CD4-positive, alpha-beta T cell treated with Interferon gamma for 1 hour (primary cell): ENCODE measurements around the gene ZFTA.
A peak's percentile ranks its signal among the peaks of the same experiment; 100 is the strongest.
"Not testable (repeated sequence)": the region's sequence is repeated elsewhere in the genome, so short reads cannot be mapped to it uniquely, and the experiment has no call there.

ENCODE experiments used
- DNase-seq: peaks from one replicate; pipeline ENCODE4 v3.0.0-alpha.2; 2020

Gene ZFTA

GRCh38 chr11:63768237-63769041 lies at the start of gene ZFTA:
TSS of gene ZFTA (minus strand) at chr11:63768775. CDS start at chr11:63768622, 153 bp downstream.
- DNase-seq, result peak; percentile 57

DNA sequence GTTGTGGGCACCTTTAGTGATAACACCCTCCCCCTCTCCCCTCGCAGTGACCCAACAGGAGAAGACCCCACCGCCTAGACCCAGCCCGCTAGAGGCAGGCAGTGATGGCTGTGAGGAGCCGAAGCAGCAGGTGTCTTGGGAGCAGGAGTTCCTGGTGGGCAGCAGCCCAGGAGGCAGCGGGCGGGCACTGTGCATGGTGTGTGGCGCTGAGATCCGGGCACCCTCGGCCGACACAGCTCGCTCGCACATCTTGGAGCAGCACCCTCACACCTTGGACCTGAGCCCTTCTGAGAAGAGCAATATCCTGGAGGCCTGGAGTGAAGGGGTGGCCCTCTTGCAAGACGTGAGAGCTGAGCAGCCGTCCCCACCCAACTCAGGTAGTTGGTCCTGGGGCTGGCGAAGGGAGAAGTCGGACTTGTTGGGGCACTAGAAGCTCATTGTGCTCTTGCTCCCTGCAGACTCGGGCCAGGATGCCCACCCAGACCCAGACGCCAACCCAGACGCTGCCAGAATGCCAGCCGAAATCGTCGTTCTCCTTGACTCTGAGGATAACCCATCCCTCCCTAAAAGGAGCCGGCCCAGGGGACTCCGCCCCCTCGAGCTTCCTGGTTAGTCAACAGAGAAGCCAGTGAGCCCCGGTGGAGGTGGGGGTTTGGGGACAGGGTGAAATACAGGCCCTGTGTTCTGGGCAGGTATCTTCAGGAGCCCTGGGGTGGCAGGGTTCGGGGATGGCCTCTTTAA lies 49.4 kb upstream of the ZFTA start:
- DNase-seq, result no peak

GRCh38 chr11:63816732-63817131 lies 48.2 kb upstream of the ZFTA start:
- DNase-seq, result no peak

DNA sequence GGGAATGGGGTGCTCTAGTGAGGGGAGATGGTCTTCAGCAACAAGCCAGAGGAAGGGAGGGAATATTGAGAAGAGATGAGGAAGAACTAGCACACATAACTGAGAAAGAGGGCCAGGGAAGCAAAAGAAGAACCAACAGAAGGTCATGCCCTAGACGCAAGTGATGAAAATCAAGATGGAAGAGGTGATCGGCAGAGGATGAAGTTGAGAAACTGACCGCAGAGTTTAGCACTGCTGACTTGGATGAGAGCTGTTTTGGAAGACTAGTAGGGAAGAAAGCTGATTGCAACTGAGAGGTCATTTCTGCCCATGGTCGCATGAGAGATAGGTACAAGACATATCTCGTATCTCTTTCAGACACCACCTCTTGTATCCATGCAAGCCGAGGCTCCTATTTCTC lies 47.6 kb upstream of the ZFTA start:
- DNase-seq, result no peak

GRCh38 chr11:63814383-63814736 lies 45.8 kb upstream of the ZFTA start:
- DNase-seq, result no peak

- DNase-seq, result no peak
Observed at GRCh38 chr11:63813563-63814382, 45.2 kb upstream of the ZFTA start.

DNA sequence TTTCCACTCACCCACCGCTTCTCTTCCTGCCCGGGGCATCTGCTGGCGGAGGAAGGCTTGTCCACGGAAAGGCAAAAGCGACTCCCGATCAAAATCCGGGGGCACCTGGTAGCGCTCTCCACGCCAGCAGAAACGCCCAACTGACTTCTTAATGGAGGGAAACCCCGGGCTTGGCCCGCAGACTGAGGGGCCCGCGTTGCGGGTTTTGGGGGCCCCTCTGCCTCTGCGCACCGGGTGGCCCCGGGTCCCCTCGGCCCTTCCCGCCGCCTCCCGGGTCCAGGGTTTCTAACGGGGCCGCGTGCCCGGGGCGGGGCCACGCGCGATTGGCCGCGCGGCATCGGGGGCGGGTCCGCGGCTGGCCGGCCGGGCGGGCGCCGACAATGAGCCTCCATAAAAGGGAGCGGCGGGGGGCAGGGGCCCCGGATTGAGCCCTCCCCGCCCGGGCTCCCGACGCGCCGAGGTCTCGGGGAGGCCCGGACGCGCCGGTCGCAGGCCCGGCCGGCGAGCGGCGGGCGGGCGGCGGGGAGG lies 44.5 kb upstream of the ZFTA start, which contains the start of gene SPINDOC:
Gene SPINDOC (plus strand): TSS at position 422 of the 528 bp plus-strand sequence. CDS start 231 bp downstream, outside the sequence.
- DNase-seq, result peak; percentile 71

- no peak for DNase-seq
Observed at GRCh38 chr11:63811522-63811921, 42.9 kb upstream of the ZFTA start.

GRCh38 chr11:63810383-63810782 lies 41.8 kb upstream of the ZFTA start:
- DNase-seq, result not testable (repeated sequence)

- no peak for DNase-seq
Observed at GRCh38 chr11:63805844-63806415, 37.4 kb upstream of the ZFTA start.

DNA sequence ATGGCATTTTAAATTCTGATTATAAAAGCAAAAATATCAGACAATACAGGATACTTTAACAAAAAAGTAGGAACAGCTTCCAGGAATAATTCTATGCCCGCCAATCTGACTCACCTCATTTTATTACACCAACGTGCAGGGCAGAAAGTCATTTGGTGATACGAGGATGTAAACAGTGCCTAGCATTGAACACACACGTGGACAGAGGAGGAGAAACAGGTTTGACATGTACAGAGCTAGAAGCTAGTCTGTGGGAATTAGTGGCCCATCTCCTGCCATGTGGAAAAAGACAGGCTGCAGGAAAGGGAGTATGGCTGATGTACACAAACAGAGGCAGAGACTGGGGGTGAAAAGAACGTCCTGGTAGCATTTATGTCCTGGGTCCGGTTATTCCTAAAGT lies 35.7 kb upstream of the ZFTA start:
- no peak for DNase-seq

- DNase-seq, result no peak
Observed at GRCh38 chr11:63802637-63803414, 34.3 kb upstream of the ZFTA start.

GRCh38 chr11:63800921-63801320 lies 32.3 kb upstream of the ZFTA start:
- no peak for DNase-seq

DNA sequence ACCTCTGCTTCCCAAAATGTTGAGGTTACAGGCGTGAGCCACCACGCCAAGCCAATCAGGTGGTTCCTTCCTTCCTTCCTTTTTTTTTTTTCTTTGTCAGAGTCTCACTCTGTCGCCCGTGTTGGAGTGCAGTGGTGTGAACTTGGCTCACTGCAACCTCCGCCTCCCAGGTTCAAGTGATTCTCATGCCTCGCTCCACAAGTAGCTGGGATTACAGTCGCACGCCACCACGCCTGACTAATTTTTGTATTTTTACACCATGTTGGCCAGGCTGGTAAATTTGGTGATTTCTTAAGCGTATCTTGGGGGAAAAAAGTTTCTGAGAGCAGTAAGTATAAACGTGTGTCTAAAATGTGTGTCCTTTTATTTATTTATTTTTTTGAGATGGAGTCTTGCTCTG lies 26.5 kb upstream of the ZFTA start:
- no peak for DNase-seq

DNA sequence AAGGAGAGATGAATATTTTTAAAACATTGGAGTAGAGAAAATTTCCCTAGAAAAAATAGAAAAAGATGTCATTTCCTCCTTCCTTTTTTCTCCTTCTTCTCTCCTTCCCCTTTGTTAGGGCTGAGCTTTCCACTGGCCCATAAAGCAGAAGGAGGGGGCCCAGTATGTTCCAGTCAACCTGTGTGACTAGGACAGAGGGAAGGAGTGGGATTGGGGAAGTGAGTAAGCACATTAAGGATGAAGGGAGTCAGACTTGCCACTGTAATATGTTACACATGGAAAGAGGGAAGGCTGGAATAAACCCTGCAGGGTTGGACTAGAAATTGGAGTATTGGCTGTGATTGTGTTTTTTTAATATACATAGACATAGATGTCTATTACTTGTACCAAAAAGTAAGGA lies 24.6 kb upstream of the ZFTA start:
- no peak for DNase-seq

DNA sequence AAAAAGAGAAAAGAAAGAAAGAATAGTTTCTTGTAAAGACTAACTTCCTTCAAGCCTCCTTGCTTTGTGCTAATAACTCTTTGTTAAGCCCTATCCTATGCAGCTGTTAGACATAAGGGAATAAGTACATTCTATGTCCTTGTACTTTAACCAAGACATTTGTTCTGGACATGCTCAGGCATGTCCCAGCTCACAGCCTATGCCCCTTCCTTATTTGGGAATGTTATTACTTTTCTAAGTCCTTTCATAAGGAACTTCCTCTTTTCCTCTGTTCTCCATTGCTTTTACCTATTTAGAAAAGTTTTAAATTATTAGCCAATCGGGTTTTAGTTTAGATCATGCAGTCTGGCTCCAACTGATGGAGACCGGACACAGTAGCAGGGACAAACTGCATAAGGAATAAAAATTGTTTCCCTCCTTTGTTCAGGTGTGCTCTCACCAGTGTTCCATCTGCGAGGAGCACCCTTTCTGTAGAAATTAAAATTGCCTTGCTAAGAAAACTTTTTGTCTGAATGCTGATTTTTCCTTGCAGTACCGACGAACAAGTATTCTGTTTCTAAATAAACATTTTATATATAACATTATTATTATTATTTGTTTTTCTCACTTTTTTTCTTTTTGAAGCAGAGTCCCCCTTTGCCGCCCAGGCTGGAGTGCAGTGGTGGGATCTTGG lies 23.1 kb upstream of the ZFTA start:
- DNase-seq, result no peak

GRCh38 chr11:63785823-63786222 lies 17.2 kb upstream of the ZFTA start:
- DNase-seq, result no peak

- no peak for DNase-seq
Observed at GRCh38 chr11:63783925-63784592, 15.5 kb upstream of the ZFTA start.

DNA sequence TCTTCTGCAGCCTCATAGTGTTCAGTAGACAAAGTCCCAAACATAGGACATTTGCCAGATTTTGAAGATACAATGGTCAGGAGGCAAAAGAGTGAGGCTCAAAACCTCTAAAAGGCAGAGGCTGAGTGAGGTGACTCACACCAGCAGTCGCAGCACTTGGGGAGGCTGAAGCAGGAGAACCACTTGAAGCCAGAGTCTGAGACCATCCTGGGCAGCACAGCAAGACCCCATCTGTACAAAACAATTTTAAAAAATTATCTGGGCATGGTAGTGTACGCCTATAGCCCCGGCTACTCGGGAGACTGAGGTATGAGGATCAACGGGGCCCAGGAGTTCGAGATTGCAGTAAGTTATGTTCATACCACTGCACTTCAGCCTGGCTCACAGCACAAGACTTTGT lies 14.2 kb upstream of the ZFTA start:
- DNase-seq, result no peak

DNA sequence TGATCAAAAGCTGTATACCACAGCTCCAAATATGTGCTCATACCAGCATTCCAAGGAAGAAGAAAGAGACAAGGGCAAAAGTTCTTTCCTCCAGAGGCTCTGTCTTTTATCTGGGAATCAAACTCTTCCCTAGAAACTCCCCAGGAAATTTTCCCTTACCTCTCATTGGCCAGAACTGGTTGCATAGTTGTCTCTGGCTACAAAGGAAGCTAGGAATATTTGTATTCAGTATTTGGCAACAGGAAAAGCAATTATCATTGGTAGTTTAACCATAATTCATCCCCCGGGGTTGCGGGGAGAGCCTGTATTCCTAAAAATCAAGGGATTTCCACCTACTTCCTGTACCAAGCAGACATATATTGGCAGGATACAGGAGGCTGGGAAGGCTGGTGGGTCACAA lies 10.5 kb upstream of the ZFTA start:
- DNase-seq, result no peak

GRCh38 chr11:63775191-63775590 lies 6.6 kb upstream of the ZFTA start:
- DNase-seq, result no peak
